SK-N-SH (cell line): Measurements from ENCODE around the gene H2AZ2. TPM values are rescaled to one million over a fixed set of nuclear protein-coding genes. Genes with fewer than 3 reads are reported as not detected.

ENCODE experiments used
- CTCF ChIA-PET: fragments of 300-600, 350-600 bp; formaldehyde crosslinking; extraction: SDS; loops from one replicate; lab custom pipeline; 2021; lab: Yijun Ruan, JAX
- POLR2A ChIA-PET: fragments of 350-600 bp; sonication (Branson Sonifier 250); formaldehyde crosslinking; extraction: SDS; loops from one replicate; lab custom pipeline; 2020; ENCODE audit warnings: antibody characterized with exemption, inconsistent platforms; lab: Yijun Ruan, JAX
- DNase-seq: peaks from one replicate; pipeline ENCODE4 v3.0.0; 2012
- H2AFZ ChIP-seq: fragments of 200-600 bp; sonication (generic); 2 replicates; pipeline ENCODE4 v1.8.1; 2016; ENCODE audit warnings: antibody characterized with exemption, mild to moderate bottlenecking, low read depth
- H3F3A ChIP-seq: fragments of 200-600 bp; sonication (generic); replicated peaks from 2 replicates; pipeline ENCODE3; 2016; ENCODE audit warnings: antibody characterized with exemption, mild to moderate bottlenecking; ENCODE audit not compliant: insufficient read depth
- H3K27ac ChIP-seq, 2 experiments: fragments of 200-500 bp in 1 of 2; fragments of 200-600 bp in 1 of 2; sonication (Bioruptor generic) in 1 of 2; sonication (generic), shearing (Covaris generic) in 1 of 2; 2 replicates each; pipeline versions ENCODE4 v1.5.1 to v1.6.1; 2014 to 2016; ENCODE audit warnings: low read depth in 2 of 2, inconsistent platforms in 1 of 2, low read length in 1 of 2, mild to moderate bottlenecking in 1 of 2, mixed read lengths in 1 of 2
- H3K27me3 ChIP-seq: fragments of 200-600 bp; sonication (generic), shearing (Covaris generic); 2 replicates; pipeline ENCODE4 v1.6.1; 2016; ENCODE audit warnings: mixed run types; ENCODE audit not compliant: insufficient read depth
- H3K36me3 ChIP-seq, 2 experiments: fragments of 200-500 bp in 1 of 2; fragments of 200-600 bp in 1 of 2; sonication (Bioruptor generic) in 1 of 2; sonication (generic) in 1 of 2; replicated peaks in 1 of 2; 2 replicates each; pipeline versions ENCODE3 to v1.5.1; 2014 to 2016; ENCODE audit warnings: low read length in 1 of 2, mild to moderate bottlenecking in 1 of 2; ENCODE audit not compliant: insufficient read depth in 2 of 2, control insufficient read depth in 1 of 2
- H3K4me1 ChIP-seq, 2 experiments: fragments of 200-500 bp in 1 of 2; fragments of 200-600 bp in 1 of 2; sonication (Bioruptor generic) in 1 of 2; sonication (generic), shearing (Covaris generic) in 1 of 2; 2 replicates each; pipeline versions ENCODE4 v1.5.1 to v1.6.1; 2014 to 2016; ENCODE audit warnings: low read depth in 1 of 2, low read length in 1 of 2, mixed run types in 1 of 2; ENCODE audit not compliant: insufficient read depth in 2 of 2, control insufficient read depth in 1 of 2
- H3K4me2 ChIP-seq: fragments of 200-600 bp; sonication (generic), shearing (Covaris generic); 2 replicates; pipeline ENCODE4 v1.6.1; 2017; ENCODE audit warnings: mixed run types
- H3K4me3 ChIP-seq, 2 experiments: fragments of 200-500 bp in 1 of 2; fragments of 200-600 bp in 1 of 2; sonication (Bioruptor generic) in 1 of 2; sonication (generic), shearing (Covaris generic) in 1 of 2; 2 replicates each; pipeline versions ENCODE4 v1.5.1 to v1.8.1; 2014 to 2016; ENCODE audit warnings: low read depth in 2 of 2, inconsistent platforms in 1 of 2, low read length in 1 of 2, mild to moderate bottlenecking in 1 of 2, mixed read lengths in 1 of 2, moderate library complexity in 1 of 2
- H3K79me2 ChIP-seq: fragments of 200-600 bp; sonication (generic); 2 replicates; pipeline ENCODE4 v1.8.1; 2017; ENCODE audit warnings: mild to moderate bottlenecking; ENCODE audit not compliant: insufficient read depth
- H3K9ac ChIP-seq: fragments of 200-600 bp; sonication (generic); 2 replicates; pipeline ENCODE4 v1.6.1; 2017; ENCODE audit warnings: mixed run types
- H3K9me2 ChIP-seq: fragments of 200-600 bp; sonication (generic); 2 replicates; pipeline ENCODE4 v1.6.1; 2017; ENCODE audit warnings: mixed run types
- H3K9me3 ChIP-seq: fragments of 200-600 bp; sonication (generic); 2 replicates; pipeline ENCODE4 v1.6.1; 2017; ENCODE audit warnings: mixed run types, mild to moderate bottlenecking, moderate library complexity
- H4K20me1 ChIP-seq: fragments of 200-600 bp; sonication (generic); 2 replicates; pipeline ENCODE4 v1.6.1; 2017; ENCODE audit warnings: mild to moderate bottlenecking, mixed run types; ENCODE audit not compliant: insufficient read depth
- ELF1 ChIP-seq: IDR thresholded peaks from 2 replicates; pipeline ENCODE4 v1.4.0; 2012
- EZH2phosphoT487 ChIP-seq: fragments of 200-600 bp; sonication (generic); IDR thresholded peaks from 2 replicates; pipeline ENCODE4 v1.6.1; 2017; ENCODE audit warnings: low read depth, mixed run types, mild to moderate bottlenecking, antibody characterized with exemption, moderate library complexity, borderline replicate concordance
- GABPA ChIP-seq: IDR thresholded peaks from 2 replicates; pipeline ENCODE4 v1.4.0; 2012; ENCODE audit warnings: low read depth, mild to moderate bottlenecking
- GATA2 ChIP-seq: sonication (generic); formaldehyde crosslinking; IDR thresholded peaks from 2 replicates; pipeline ENCODE4 v1.5.0; 2020; ENCODE audit warnings: mild to moderate bottlenecking, missing genetic modification reagents
- IRF3 ChIP-seq: fragments of 150-350 bp; IDR thresholded peaks from 2 replicates; pipeline ENCODE4 v1.6.1; 2016; ENCODE audit warnings: mild to moderate bottlenecking, low read depth, low read length
- JUND ChIP-seq: IDR thresholded peaks from 2 replicates; pipeline ENCODE4 v1.4.0; 2012
- MEF2A ChIP-seq: IDR thresholded peaks from 2 replicates; pipeline ENCODE4 v1.4.0; 2012; ENCODE audit warnings: low read depth, borderline replicate concordance
- MXI1 ChIP-seq: IDR thresholded peaks from 2 replicates; pipeline ENCODE4 v1.6.1; 2012; ENCODE audit warnings: mild to moderate bottlenecking, low read depth, low read length, improper control_type of control experiment
- RAD21 ChIP-seq: IDR thresholded peaks from 2 replicates; pipeline ENCODE4 v1.6.1; 2012; ENCODE audit warnings: mild to moderate bottlenecking, low read length
- RXRA ChIP-seq: IDR thresholded peaks from 2 replicates; pipeline ENCODE4 v1.4.0; 2012; ENCODE audit warnings: low read depth, mild to moderate bottlenecking, borderline replicate concordance
- YY1 ChIP-seq: IDR thresholded peaks from 2 replicates; pipeline ENCODE4 v1.4.0; 2012; ENCODE audit warnings: low read depth, mild to moderate bottlenecking
- WGBS: methylation state at CpG from one replicate; pipeline ENCODE4 v1.1.6; 2017; ENCODE audit warnings: low lambda C conversion rate; 5-methylcytosine and 5-hydroxymethylcytosine counted together
- polyA plus RNA-seq, 3 experiments: library from polyadenylated mRNA; depleted of rRNA; stranded (reverse); fragments of >200 nt; gene quantifications; 2 replicates each; pipeline ENCODE4 v1.2.3, GENCODE V29; 2012
- TF ChIP-seq, protein P1 (sequence below): IDR thresholded peaks from 2 replicates; pipeline ENCODE4 v1.4.0; 2012; ENCODE audit warnings: low read depth, borderline replicate concordance
- TF ChIP-seq, protein P2 (sequence below): fragments of 200-600 bp; sonication (generic); IDR thresholded peaks from 2 replicates; pipeline ENCODE4 v1.6.1; 2017; ENCODE audit warnings: antibody characterized with exemption, mild to moderate bottlenecking, moderate library complexity

H2AZ2 gene
- polyA plus RNA-seq, 1 of the 3 experiments (the other 2 are of a cell fraction), result 389 TPM

GRCh38 chr7:44894888-44895580, 47.1 kb upstream of the H2AZ2 start (continued):
- TF ChIP-seq GABPA (no peak), EZH2phosphoT487 (no peak), MEF2A (no peak), IRF3 (no peak), ELF1 (no peak), GATA2 (no peak; the same call in 1 of the 2 replicates), JUND (no peak)
- TF ChIP-seq, protein P1, sequence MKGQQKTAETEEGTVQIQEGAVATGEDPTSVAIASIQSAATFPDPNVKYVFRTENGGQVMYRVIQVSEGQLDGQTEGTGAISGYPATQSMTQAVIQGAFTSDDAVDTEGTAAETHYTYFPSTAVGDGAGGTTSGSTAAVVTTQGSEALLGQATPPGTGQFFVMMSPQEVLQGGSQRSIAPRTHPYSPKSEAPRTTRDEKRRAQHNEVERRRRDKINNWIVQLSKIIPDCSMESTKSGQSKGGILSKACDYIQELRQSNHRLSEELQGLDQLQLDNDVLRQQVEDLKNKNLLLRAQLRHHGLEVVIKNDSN, result no peak
- TF ChIP-seq, all 33 proteins: peak for 0

GRCh38 chr7:44893710-44894234, 45.9 kb upstream of the H2AZ2 start:
- H3K27me3 ChIP-seq, result no peaks in the 10 kb centered on the region
- no peaks in the 10 kb centered on the region for H3K36me3 ChIP-seq
- no peaks in the 10 kb centered on the region for H3K9me2 ChIP-seq
- no peaks in the 10 kb centered on the region for H3K9me3 ChIP-seq
- no peak overlapping the region for H3K4me3 ChIP-seq
- POLR2A ChIA-PET, result no interaction called here
- WGBS, result 71% methylated on average over 8 of the region's 8 CpGs
- H2AFZ ChIP-seq, result no peak overlapping the region
- no peak overlapping the region for H3K4me2 ChIP-seq
- no peaks in the 10 kb centered on the region for H4K20me1 ChIP-seq
- H3K79me2 ChIP-seq, result peaks cover 8% of the 10 kb centered on the region; the same call in 1 of the 2 replicates
- H3K9ac ChIP-seq, result no peak overlapping the region
- H3K4me1 ChIP-seq, result no peaks in the 10 kb centered on the region; a peak in 1 of 4 replicates
- no peak overlapping the region for H3K27ac ChIP-seq
- no peak for DNase-seq
- TF ChIP-seq YY1 (no peak), RXRA (no peak), EZH2phosphoT487 (no peak), RAD21 (no peak), MXI1 (no peak)
- TF ChIP-seq, protein P2, sequence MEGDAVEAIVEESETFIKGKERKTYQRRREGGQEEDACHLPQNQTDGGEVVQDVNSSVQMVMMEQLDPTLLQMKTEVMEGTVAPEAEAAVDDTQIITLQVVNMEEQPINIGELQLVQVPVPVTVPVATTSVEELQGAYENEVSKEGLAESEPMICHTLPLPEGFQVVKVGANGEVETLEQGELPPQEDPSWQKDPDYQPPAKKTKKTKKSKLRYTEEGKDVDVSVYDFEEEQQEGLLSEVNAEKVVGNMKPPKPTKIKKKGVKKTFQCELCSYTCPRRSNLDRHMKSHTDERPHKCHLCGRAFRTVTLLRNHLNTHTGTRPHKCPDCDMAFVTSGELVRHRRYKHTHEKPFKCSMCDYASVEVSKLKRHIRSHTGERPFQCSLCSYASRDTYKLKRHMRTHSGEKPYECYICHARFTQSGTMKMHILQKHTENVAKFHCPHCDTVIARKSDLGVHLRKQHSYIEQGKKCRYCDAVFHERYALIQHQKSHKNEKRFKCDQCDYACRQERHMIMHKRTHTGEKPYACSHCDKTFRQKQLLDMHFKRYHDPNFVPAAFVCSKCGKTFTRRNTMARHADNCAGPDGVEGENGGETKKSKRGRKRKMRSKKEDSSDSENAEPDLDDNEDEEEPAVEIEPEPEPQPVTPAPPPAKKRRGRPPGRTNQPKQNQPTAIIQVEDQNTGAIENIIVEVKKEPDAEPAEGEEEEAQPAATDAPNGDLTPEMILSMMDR, result no peak
- CTCF ChIA-PET, result interaction anchor here (0.7 to 3.0 kb wide), 3 partner anchors 23 to 37 kb away, joined by 3 to 10 read pairs (median 4); no protein-coding TSS in a partner anchor
- peaks cover 10% of the 10 kb centered on the region for H3F3A ChIP-seq
